HepG2 (cell line): ENCODE measurements around the gene SYTL5. TPM values are rescaled to one million over a fixed set of nuclear protein-coding genes. Genes with fewer than 3 reads are reported as not detected.

ENCODE experiments used
- ATAC-seq: fragments of 200-7000 bp; cut with Tn5 transposase; 3 replicates; pipeline ENCODE4 v1.9.1; 2020; ENCODE audit warnings: mild to moderate bottlenecking, moderate library complexity
- BruUV-seq: library from RNA; stranded (reverse); fragments of 400-500 nt; replicated peaks from 2 replicates; lab custom pipeline; 2021; lab: Mats Ljungman, UMichigan
- CTCF ChIA-PET: fragments of 300-600 bp; formaldehyde crosslinking; extraction: SDS; loops from one replicate; lab custom pipeline; 2021; ENCODE audit warnings: low total read pairs, inconsistent platforms, low intra/inter-chr PET ratio; lab: Yijun Ruan, JAX
- POLR2A ChIA-PET: fragments of 350-600 bp; sonication (Branson Sonifier 250); formaldehyde crosslinking; loops from one replicate; lab custom pipeline; 2020; ENCODE audit warnings: antibody characterized with exemption, inconsistent platforms; lab: Yijun Ruan, JAX
- DNase-seq: peaks from one replicate; pipeline ENCODE4 v3.0.0-alpha.2; 2015; ENCODE audit warnings: low spot score
- FAIRE-seq: peaks from 3 replicates; lab custom pipeline; 2011; peaks lifted over from hg19 to GRCh38; lab: Jason Lieb, UNC
- H2AFZ ChIP-seq: one replicate; pipeline ENCODE4 v1.6.1; 2011; ENCODE audit warnings: low read length, inconsistent platforms
- H3K27ac ChIP-seq: fragments of 300-600 bp; 3 replicates; pipeline ENCODE4 v1.8.0; 2011; ENCODE audit warnings: mixed run types, mild to moderate bottlenecking, mixed read lengths, low read length, inconsistent platforms; ENCODE audit not compliant: insufficient read depth; ENCODE audit errors: extremely low read length
- H3K27me3 ChIP-seq, 2 experiments: fragments of 200-600 bp in 1 of 2; 2 replicates in 1 of 2; 3 replicates in 1 of 2; pipeline versions ENCODE4 v1.6.0 to v1.8.0; 2011; ENCODE audit warnings: low read length in 2 of 2, mild to moderate bottlenecking in 2 of 2, moderate library complexity in 2 of 2, inconsistent platforms in 1 of 2; ENCODE audit not compliant: insufficient read depth in 2 of 2, control insufficient read depth in 1 of 2
- H3K36me3 ChIP-seq, 2 experiments: fragments of 200-600 bp in 1 of 2; replicated peaks in 1 of 2; 2 replicates in 1 of 2; 3 replicates in 1 of 2; pipeline versions ENCODE4 v1.5.1 to v1.8.0; 2011; ENCODE audit warnings: low read length in 2 of 2, inconsistent platforms in 1 of 2; ENCODE audit not compliant: insufficient read depth in 2 of 2, control insufficient read depth in 1 of 2
- H3K4me1 ChIP-seq: 2 replicates; pipeline ENCODE4 v1.5.1; 2012; ENCODE audit warnings: low read length, inconsistent platforms; ENCODE audit not compliant: insufficient read depth
- H3K4me2 ChIP-seq: 2 replicates; pipeline ENCODE4 v1.6.0; 2011; ENCODE audit warnings: low read depth, low read length, inconsistent platforms
- H3K4me3 ChIP-seq, 3 experiments: fragments of 200-600 bp in 1 of 3; sonication (generic), shearing (Covaris generic) in 1 of 3; replicated peaks in 1 of 3; 2 replicates each; pipeline ENCODE4 v1.5.1; 2011 to 2016; ENCODE audit warnings: low read length in 3 of 3, inconsistent platforms in 2 of 3, low read depth in 2 of 3, mild to moderate bottlenecking in 2 of 3, control low read depth in 1 of 3, mixed read lengths in 1 of 3; ENCODE audit not compliant: insufficient read depth in 1 of 3
- H3K79me2 ChIP-seq: one replicate; pipeline ENCODE4 v1.6.1; 2011; ENCODE audit warnings: low read length, inconsistent platforms; ENCODE audit not compliant: insufficient read depth
- H3K9ac ChIP-seq: 2 replicates; pipeline ENCODE4 v1.6.0; 2011; ENCODE audit warnings: mild to moderate bottlenecking, low read depth, low read length, inconsistent platforms; ENCODE audit not compliant: insufficient read depth
- H3K9me3 ChIP-seq: 2 replicates; pipeline ENCODE4 v1.5.1; 2012; ENCODE audit warnings: mild to moderate bottlenecking, low read length
- H4K20me1 ChIP-seq: 2 replicates; pipeline ENCODE4 v1.6.0; 2011; ENCODE audit warnings: inconsistent platforms, mild to moderate bottlenecking, low read length, moderate library complexity; ENCODE audit not compliant: insufficient read depth
- BRCA1 ChIP-seq: sonication (generic); formaldehyde crosslinking; IDR thresholded peaks from 2 replicates; pipeline ENCODE4 v1.4.0; 2020; ENCODE audit warnings: missing genetic modification reagents
- CEBPG ChIP-seq: IDR thresholded peaks from 2 replicates; pipeline ENCODE4 v1.6.1; 2016
- GATAD2A ChIP-seq: IDR thresholded peaks from 2 replicates; pipeline ENCODE4 v1.6.1; 2016
- GTF2F1 ChIP-seq: fragments of 150-350 bp; IDR thresholded peaks from 2 replicates; pipeline ENCODE4 v1.6.1; 2014; ENCODE audit warnings: low read length
- GZF1 ChIP-seq: sonication (generic); formaldehyde crosslinking; IDR thresholded peaks from 2 replicates; pipeline ENCODE4 v1.5.1; 2020; ENCODE audit warnings: mild to moderate bottlenecking, missing genetic modification reagents
- JUND ChIP-seq: sonication (generic); formaldehyde crosslinking; IDR thresholded peaks from 2 replicates; pipeline ENCODE4 v1.8.0; 2022; ENCODE audit warnings: mild to moderate bottlenecking, missing genetic modification reagents
- RELA ChIP-seq: sonication (generic); formaldehyde crosslinking; IDR thresholded peaks from 2 replicates; pipeline ENCODE4 v1.4.0; 2020; ENCODE audit warnings: missing genetic modification reagents
- SRF ChIP-seq: IDR thresholded peaks from 2 replicates; pipeline ENCODE4 v1.6.1; 2011; ENCODE audit warnings: mild to moderate bottlenecking, low read depth, low read length, moderate library complexity
- TAF15 ChIP-seq: fragments of 200-400 bp; formaldehyde crosslinking; IDR thresholded peaks from one replicate; pipeline ENCODE4 v1.6.1; 2018; ENCODE audit warnings: mild to moderate bottlenecking, low read depth, low read length; ENCODE audit not compliant: poor library complexity, severe bottlenecking
- TRIM24 ChIP-seq: sonication (generic); formaldehyde crosslinking; IDR thresholded peaks from 2 replicates; pipeline ENCODE4 v1.8.0; 2022; ENCODE audit warnings: mild to moderate bottlenecking, missing genetic modification reagents
- ZNF326 ChIP-seq: sonication (generic); formaldehyde crosslinking; IDR thresholded peaks from 2 replicates; pipeline ENCODE4 v1.4.0; 2020; ENCODE audit warnings: missing genetic modification reagents, borderline replicate concordance
- ZNF709 ChIP-seq: sonication (generic); formaldehyde crosslinking; IDR thresholded peaks from 2 replicates; pipeline ENCODE4 v1.5.0; 2020; ENCODE audit warnings: mild to moderate bottlenecking, missing genetic modification reagents
- ZNF790 ChIP-seq: sonication (generic); formaldehyde crosslinking; IDR thresholded peaks from 2 replicates; pipeline ENCODE4 v1.8.0; 2022; ENCODE audit warnings: missing genetic modification reagents, mild to moderate bottlenecking, borderline replicate concordance
- ZNF883 ChIP-seq: sonication (generic); formaldehyde crosslinking; IDR thresholded peaks from 2 replicates; pipeline ENCODE4 v1.5.1; 2020; ENCODE audit warnings: mild to moderate bottlenecking, missing genetic modification reagents; ENCODE audit errors: not compliant biosample characterization
- WGBS: methylation state at CpG from one replicate; pipeline ENCODE4 v1.1.6; 2017; ENCODE audit warnings: low lambda C conversion rate; 5-methylcytosine and 5-hydroxymethylcytosine counted together
- in situ Hi-C: cut with HindIII; loops from 2 replicates; pipeline ENCODE4 v1.10.0; 2017; ENCODE audit warnings: low pct_unique_long_range_greater_than_20kb; ENCODE audit not compliant: extremely low pct_ligation_motif_present
- intact Hi-C: fragments of 100-400 bp; cut with micrococcal nuclease; formaldehyde crosslinking; loops from one replicate; pipeline ENCODE4 v1.10.0; 2022; ENCODE audit not compliant: unreplicated experiment
- polyA plus RNA-seq, 8 experiments: library from polyadenylated mRNA; depleted of rRNA in 3 of 8; stranded (reverse) in 7 of 8; unstranded in 1 of 8; fragments of >200 nt; fragmentation: Illumina TruSeq in 4 of 8; extraction: Trizol in 4 of 8; gene quantifications; 2 replicates each; pipeline versions ENCODE4 v1.2.1 to v1.2.3, GENCODE V29; 2011 to 2016; ENCODE audit warnings: low read depth in 4 of 8, missing spikeins in 1 of 8, mixed read lengths in 1 of 8; ENCODE audit not compliant: insufficient read depth in 1 of 8
- total RNA-seq, 5 experiments: library from RNA; depleted of rRNA; stranded (reverse); fragments of >200 nt; fragmentation: Illumina TruSeq; extraction: Trizol; gene quantifications; 2 replicates each; pipeline ENCODE4 v1.2.3, GENCODE V29; 2016; ENCODE audit warnings: low read depth in 1 of 5
- TF ChIP-seq, protein P1 (sequence below): sonication (generic); formaldehyde crosslinking; IDR thresholded peaks from 2 replicates; pipeline ENCODE4 v1.8.0; 2023; ENCODE audit warnings: mild to moderate bottlenecking, missing genetic modification reagents
- TF ChIP-seq, protein P2 (sequence below): IDR thresholded peaks from 2 replicates; pipeline ENCODE4 v1.6.1; 2016
- TF ChIP-seq, protein P3 (sequence below): IDR thresholded peaks from 2 replicates; pipeline ENCODE4 v1.6.1; 2016; ENCODE audit warnings: low read depth
- TF ChIP-seq, protein P4 (sequence below): sonication (generic); formaldehyde crosslinking; IDR thresholded peaks from 2 replicates; pipeline ENCODE4 v1.5.1; 2020; ENCODE audit warnings: missing genetic modification reagents, mild to moderate bottlenecking, borderline replicate concordance
- TF ChIP-seq, protein P5 (sequence below): sonication (generic); formaldehyde crosslinking; IDR thresholded peaks from 2 replicates; pipeline ENCODE4 v1.4.0; 2020; ENCODE audit warnings: missing genetic modification reagents

SYTL5 gene
- total and polyA plus RNA-seq, 2 of the 13 experiments (the other 11 are each of a cell fraction or from before 2014, with no cell fraction given) = not detected

DNA sequence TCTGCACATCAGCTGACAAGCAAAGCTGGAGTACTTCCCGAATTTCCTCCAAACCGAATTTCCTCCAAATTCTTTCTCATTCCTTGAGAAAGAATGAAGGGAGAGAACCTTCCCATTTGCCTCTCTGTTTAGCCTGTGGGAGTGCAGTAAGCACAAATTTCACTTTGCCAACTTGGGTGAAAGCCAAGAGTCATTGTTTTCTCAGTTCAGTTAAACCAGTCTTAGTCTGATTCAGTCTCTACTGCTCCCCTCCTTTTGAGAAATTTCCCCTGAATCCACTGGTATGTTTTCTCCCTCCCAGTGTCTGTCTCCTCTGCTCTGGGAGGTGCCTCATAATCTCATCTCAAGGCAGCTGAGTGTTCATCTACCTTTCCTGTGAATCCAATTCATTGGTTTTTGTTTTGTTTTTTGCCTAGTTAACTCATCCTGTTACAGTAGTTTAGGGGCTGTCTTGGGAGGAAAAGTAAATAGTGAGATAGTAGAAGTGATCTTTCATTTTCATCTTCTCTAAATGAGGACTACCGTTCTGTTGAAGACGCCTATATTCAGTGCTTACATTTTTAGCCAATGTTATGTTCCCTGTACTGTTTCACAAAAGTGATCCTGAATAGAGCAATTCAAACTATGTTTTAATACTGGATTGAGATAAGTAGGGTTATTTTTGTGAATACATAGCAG lies 49.0 kb downstream of the SYTL5 start:
- no peak for ATAC-seq
- Histone ChIP-seq H3K79me2 (no peaks in the 10 kb centered on the region), H3K9me3 (no peaks in the 10 kb centered on the region), H3K4me3 (no peak overlapping the region), H3K27ac (no peak overlapping the region), H2AFZ (no peak overlapping the region), H4K20me1 (no peaks in the 10 kb centered on the region), H3K27me3 (no peaks in the 10 kb centered on the region), H3K9ac (no peak overlapping the region), H3K4me1 (no peaks in the 10 kb centered on the region), H3K36me3 (no peaks in the 10 kb centered on the region), H3K4me2 (no peak overlapping the region)
- FAIRE-seq = no peak
- WGBS = 41% methylated on average over 4 of the region's 4 CpGs
- BruUV-seq = no TSS peak
- CTCF ChIA-PET = no interaction called here
- no peak for DNase-seq
- POLR2A ChIA-PET = no interaction called here
- intact Hi-C loops (no loop called here), in situ Hi-C loops (no loop called here)
- TF ChIP-seq GZF1 (CRISPR knock-in tag) (no peak), ZNF883 (CRISPR knock-in tag) (no peak), SRF (no peak), ZNF790 (CRISPR knock-in tag) (no peak), JUND (CRISPR knock-in tag) (no peak), CEBPG (CRISPR knock-in tag) (no peak), ZNF709 (CRISPR knock-in tag) (no peak), GTF2F1 (no peak), TRIM24 (CRISPR knock-in tag) (no peak), BRCA1 (CRISPR knock-in tag) (no peak), GATAD2A (CRISPR knock-in tag) (no peak), RELA (CRISPR knock-in tag) (no peak), TAF15 (no peak), ZNF326 (CRISPR knock-in tag) (no peak)
- TF ChIP-seq, protein P1, sequence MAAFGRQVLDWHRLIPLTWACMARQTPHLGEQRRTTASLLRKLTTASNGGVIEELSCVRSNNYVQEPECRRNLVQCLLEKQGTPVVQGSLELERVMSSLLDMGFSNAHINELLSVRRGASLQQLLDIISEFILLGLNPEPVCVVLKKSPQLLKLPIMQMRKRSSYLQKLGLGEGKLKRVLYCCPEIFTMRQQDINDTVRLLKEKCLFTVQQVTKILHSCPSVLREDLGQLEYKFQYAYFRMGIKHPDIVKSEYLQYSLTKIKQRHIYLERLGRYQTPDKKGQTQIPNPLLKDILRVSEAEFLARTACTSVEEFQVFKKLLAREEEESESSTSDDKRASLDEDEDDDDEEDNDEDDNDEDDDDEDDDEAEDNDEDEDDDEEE (CRISPR knock-in tag) = no peak
- TF ChIP-seq, protein P2, sequence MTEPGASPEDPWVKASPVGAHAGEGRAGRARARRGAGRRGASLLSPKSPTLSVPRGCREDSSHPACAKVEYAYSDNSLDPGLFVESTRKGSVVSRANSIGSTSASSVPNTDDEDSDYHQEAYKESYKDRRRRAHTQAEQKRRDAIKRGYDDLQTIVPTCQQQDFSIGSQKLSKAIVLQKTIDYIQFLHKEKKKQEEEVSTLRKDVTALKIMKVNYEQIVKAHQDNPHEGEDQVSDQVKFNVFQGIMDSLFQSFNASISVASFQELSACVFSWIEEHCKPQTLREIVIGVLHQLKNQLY (CRISPR knock-in tag) = no peak
- TF ChIP-seq, protein P3, sequence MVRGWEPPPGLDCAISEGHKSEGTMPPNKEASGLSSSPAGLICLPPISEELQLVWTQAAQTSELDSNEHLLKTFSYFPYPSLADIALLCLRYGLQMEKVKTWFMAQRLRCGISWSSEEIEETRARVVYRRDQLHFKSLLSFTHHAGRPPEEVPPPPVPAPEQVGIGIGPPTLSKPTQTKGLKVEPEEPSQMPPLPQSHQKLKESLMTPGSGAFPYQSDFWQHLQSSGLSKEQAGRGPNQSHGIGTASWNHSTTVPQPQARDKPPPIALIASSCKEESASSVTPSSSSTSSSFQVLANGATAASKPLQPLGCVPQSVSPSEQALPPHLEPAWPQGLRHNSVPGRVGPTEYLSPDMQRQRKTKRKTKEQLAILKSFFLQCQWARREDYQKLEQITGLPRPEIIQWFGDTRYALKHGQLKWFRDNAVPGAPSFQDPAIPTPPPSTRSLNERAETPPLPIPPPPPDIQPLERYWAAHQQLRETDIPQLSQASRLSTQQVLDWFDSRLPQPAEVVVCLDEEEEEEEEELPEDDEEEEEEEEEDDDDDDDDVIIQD (CRISPR knock-in tag) = no peak
- TF ChIP-seq, protein P4, sequence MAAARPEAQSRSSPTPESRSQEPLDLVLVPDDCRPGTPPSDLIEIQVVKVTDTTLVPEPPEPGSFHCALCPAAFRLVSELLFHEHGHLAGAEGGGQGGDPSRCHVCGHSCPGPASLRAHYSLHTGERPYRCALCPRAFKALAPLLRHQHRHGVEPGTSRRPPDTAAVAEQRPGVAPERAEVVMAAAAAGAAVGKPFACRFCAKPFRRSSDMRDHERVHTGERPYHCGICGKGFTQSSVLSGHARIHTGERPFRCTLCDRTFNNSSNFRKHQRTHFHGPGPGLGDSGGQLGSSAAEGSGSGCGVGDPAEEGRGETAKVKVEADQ = no peak
- TF ChIP-seq, protein P5, sequence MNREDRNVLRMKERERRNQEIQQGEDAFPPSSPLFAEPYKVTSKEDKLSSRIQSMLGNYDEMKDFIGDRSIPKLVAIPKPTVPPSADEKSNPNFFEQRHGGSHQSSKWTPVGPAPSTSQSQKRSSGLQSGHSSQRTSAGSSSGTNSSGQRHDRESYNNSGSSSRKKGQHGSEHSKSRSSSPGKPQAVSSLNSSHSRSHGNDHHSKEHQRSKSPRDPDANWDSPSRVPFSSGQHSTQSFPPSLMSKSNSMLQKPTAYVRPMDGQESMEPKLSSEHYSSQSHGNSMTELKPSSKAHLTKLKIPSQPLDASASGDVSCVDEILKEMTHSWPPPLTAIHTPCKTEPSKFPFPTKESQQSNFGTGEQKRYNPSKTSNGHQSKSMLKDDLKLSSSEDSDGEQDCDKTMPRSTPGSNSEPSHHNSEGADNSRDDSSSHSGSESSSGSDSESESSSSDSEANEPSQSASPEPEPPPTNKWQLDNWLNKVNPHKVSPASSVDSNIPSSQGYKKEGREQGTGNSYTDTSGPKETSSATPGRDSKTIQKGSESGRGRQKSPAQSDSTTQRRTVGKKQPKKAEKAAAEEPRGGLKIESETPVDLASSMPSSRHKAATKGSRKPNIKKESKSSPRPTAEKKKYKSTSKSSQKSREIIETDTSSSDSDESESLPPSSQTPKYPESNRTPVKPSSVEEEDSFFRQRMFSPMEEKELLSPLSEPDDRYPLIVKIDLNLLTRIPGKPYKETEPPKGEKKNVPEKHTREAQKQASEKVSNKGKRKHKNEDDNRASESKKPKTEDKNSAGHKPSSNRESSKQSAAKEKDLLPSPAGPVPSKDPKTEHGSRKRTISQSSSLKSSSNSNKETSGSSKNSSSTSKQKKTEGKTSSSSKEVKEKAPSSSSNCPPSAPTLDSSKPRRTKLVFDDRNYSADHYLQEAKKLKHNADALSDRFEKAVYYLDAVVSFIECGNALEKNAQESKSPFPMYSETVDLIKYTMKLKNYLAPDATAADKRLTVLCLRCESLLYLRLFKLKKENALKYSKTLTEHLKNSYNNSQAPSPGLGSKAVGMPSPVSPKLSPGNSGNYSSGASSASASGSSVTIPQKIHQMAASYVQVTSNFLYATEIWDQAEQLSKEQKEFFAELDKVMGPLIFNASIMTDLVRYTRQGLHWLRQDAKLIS (CRISPR knock-in tag) = no peak
